ENCODE data around the gene UBASH3B. TPM values are rescaled to one million over a fixed set of nuclear protein-coding genes. Genes with fewer than 3 reads are reported as not detected.

The UBASH3B gene
- total and polyA plus RNA-seq, 8 donors: 0.58 to 60.5 (median 3.1) TPM

DNA sequence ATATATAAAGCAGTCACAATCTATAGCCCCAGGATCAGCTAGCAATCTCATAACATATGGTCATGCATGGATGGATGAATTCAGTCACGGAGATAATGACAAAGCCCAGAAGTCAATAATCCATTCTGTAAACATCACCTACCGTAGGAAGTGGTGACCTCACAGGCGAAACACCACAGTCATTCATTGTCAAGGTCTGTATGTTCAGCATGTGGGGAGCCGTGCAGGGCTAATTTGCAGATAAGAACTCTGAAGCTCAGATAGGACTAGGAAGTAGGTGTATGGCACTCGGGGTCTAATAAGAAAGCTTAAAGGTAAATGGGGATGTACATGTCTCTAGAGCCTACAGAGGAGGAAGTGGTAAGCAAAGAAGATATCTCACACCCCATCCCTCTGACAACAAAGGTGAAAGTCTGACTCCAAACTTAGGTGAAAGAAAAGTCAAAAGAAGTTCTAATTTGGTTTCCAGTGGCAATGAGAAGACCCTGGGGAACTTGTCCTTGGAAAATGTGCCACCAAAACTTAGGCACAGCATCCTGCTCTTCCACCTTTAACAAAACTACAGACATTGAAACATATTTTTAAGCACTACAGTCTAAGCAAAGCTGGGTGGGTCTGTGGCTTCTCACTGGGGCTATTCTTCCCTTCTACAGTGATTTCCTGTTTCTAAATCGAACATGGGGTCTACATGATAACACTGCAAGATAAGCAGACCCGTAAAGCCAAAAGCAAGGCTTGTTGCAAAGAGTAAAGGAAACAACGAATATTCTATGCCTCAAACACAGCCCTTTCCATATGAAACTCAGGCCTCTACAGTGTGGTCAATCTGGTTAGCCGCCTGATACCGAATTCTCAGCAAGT is 188.0 kb downstream of the UBASH3B start:
- Histone ChIP-seq H3K4me1 (no peaks in the 10 kb centered on the region), H3K27me3 (peaks cover 0 to 4% (median 0%) of the 10 kb centered on the region in 3 donors), H3K9me3 (no peaks in the 10 kb centered on the region), H3K36me3 (no peaks in the 10 kb centered on the region), H3K4me3 (no peak overlapping the region), H3K27ac (peak overlapping the region in 1 of 5 donors; percentile 38)
- WGBS, 5 donors: 25 to 39% (median 32%) methylated on average over 10 of the region's 10 CpGs
- TF ChIP-seq EP300 (IDR thresholded peaks at IDR 0.05): no peak
- TF ChIP-seq POLR2A (IDR thresholded peaks at IDR 0.05): no peak
- no peak for TF ChIP-seq POLR2AphosphoS5 (IDR thresholded peaks at IDR 0.05)
- TF ChIP-seq, protein P1, sequence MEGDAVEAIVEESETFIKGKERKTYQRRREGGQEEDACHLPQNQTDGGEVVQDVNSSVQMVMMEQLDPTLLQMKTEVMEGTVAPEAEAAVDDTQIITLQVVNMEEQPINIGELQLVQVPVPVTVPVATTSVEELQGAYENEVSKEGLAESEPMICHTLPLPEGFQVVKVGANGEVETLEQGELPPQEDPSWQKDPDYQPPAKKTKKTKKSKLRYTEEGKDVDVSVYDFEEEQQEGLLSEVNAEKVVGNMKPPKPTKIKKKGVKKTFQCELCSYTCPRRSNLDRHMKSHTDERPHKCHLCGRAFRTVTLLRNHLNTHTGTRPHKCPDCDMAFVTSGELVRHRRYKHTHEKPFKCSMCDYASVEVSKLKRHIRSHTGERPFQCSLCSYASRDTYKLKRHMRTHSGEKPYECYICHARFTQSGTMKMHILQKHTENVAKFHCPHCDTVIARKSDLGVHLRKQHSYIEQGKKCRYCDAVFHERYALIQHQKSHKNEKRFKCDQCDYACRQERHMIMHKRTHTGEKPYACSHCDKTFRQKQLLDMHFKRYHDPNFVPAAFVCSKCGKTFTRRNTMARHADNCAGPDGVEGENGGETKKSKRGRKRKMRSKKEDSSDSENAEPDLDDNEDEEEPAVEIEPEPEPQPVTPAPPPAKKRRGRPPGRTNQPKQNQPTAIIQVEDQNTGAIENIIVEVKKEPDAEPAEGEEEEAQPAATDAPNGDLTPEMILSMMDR (IDR thresholded peaks at IDR 0.05): no peak
- DNase-seq: peak in 1 of 2 donors; percentile 67
- intact Hi-C loops (cut with DNase I; ENCODE audit: low total_unique reads): no loop called here

DNA sequence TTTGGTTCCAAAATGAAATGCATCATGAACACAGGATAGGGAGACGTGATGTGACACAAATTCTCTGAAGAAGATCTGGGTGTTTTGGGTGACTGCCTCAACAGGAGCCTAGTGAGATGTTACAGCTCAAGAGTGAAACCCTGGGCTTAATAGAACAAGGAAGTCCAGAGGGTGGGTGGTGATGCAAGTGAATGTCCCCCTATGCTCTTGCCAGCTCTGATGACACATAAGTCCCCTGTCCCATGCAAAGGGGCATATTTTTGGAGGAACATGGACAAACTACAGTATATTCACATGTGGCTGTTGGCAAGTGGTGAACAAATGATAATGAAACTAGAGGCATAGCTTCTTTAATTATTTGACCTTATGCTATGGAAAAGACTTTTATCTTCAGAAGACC is 191.9 kb downstream of the UBASH3B start:
- no peak for DNase-seq
- no peak overlapping the region for H3K4me3 ChIP-seq
- H3K4me1 ChIP-seq: no peaks in the 10 kb centered on the region
- H3K27me3 ChIP-seq: peaks cover 0 to 4% (median 0%) of the 10 kb centered on the region in 3 donors
- TF ChIP-seq POLR2A (IDR thresholded peaks at IDR 0.05): no peak
- no peaks in the 10 kb centered on the region for H3K9me3 ChIP-seq
- no peak overlapping the region for H3K27ac ChIP-seq
- intact Hi-C loops (cut with DNase I; ENCODE audit: low total_unique reads): no loop called here
- no peaks in the 10 kb centered on the region for H3K36me3 ChIP-seq
- 20 to 94% (median 88%) methylated on average over 1 of the region's 1 CpG for WGBS, 5 donors

DNA sequence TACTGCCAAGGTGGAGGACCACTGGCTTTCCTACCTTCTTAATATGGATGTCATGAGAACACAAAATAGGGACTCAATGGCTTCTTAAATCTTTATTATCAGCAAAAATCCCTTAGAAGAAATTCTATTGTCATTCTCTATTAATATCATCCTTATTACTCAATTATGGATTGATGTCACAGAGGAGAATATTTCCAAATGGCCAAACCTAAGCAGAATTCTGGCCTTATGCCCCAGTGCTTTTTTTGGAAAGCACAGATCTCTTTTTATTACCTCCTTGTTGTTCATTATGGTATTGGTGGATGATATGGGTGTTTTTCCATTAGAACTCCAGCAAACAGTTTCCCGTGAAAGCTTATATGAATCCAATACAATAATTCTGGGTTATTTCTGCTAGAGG is 192.7 kb downstream of the UBASH3B start:
- TF ChIP-seq, protein P1 (IDR thresholded peaks at IDR 0.05): no peak
- TF ChIP-seq EP300 (IDR thresholded peaks at IDR 0.05) (no peak), POLR2A (IDR thresholded peaks at IDR 0.05) (no peak)
- H3K27ac ChIP-seq: no peak overlapping the region
- WGBS, 5 donors: 87 to 97% (median 94%) methylated on average over 1 of the region's 1 CpG

DNA sequence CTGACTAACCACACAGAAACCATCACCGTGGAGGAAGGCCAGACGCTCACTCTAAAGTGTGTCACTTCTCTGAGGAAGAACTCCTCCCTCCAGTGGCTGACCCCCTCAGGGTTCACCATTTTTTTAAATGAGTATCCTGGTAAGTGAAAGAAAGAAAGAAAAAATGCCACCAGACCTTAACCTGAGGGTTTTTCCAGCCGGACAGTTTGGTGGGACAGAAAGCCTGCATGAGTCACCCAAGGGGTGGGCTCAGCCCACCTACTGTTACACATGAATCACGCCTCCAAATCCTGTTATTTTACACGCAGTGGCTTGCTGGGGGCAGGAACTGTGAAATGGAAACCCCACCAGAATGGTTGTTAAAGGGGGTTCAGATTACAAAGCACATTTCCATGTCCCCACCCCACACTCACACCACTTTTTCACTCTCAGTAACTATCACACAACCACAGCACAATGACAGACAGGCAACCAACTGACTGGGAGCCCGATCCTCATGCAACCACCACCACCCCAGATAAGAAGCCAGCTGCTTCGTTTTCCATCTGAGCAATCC is 194.6 kb downstream of the UBASH3B start:
- Histone ChIP-seq H3K4me3 (no peak overlapping the region), H3K4me1 (no peaks in the 10 kb centered on the region), H3K27ac (no peak overlapping the region), H3K27me3 (peaks cover 0 to 10% (median 0%) of the 10 kb centered on the region in 3 donors), H3K36me3 (no peaks in the 10 kb centered on the region), H3K9me3 (no peaks in the 10 kb centered on the region)
- 37 to 48% (median 42%) methylated on average over 7 of the region's 7 CpGs for WGBS, 5 donors
- intact Hi-C loops (cut with DNase I; ENCODE audit: low total_unique reads): loop anchor here (5.0 to 10.0 kb wide), 2 partner anchors 65 to 218 kb away; no protein-coding TSS in a partner anchor
- no peak for TF ChIP-seq POLR2AphosphoS5 (IDR thresholded peaks at IDR 0.05)
- TF ChIP-seq, protein P1 (IDR thresholded peaks at IDR 0.05): no peak
- no peak for TF ChIP-seq EP300 (IDR thresholded peaks at IDR 0.05)
- peak in 1 of 2 donors; percentile 17 for DNase-seq

More for the DNA sequence above, 192.7 kb downstream of the UBASH3B start:
- Histone ChIP-seq H3K4me1 (no peaks in the 10 kb centered on the region), H3K36me3 (no peaks in the 10 kb centered on the region), H3K27me3 (peaks cover 0 to 4% (median 0%) of the 10 kb centered on the region in 3 donors), H3K9me3 (no peaks in the 10 kb centered on the region), H3K4me3 (no peak overlapping the region)
- DNase-seq: no peak
- intact Hi-C loops (cut with DNase I; ENCODE audit: low total_unique reads): no loop called here
